PC-9 (cell line): Measurements from ENCODE around the gene HSD17B11.

Experiments used
- CTCF ChIP-seq: fragments of 200-600 bp; sonication (generic); conservative IDR thresholded peaks from 2 replicates; pipeline ENCODE4 v1.6.1; 2017; ENCODE audit warnings: mixed run types, antibody characterized with exemption, mild to moderate bottlenecking, moderate library complexity
- EZH2 ChIP-seq: fragments of 200-600 bp; sonication (generic); IDR thresholded peaks from 2 replicates; pipeline ENCODE4 v1.8.0; 2017; ENCODE audit warnings: antibody characterized with exemption, low read depth

- TF ChIP-seq CTCF = no peak
- TF ChIP-seq EZH2 = no peak
Observed at GRCh38 chr4:87409420-87409939, 18.5 kb upstream of the HSD17B11 start.
